Measurements from ENCODE around the gene RBM28.
"Not testable (repeated sequence)": the region's sequence is repeated elsewhere in the genome, so short reads cannot be mapped to it uniquely, and the experiment has no call there.

The RBM28 gene

GRCh38 chr7:128287556-128287955, 56.2 kb downstream of the RBM28 start:
- no peak for DNase-seq (ENCODE audit: low read depth in 2 of 2)

GRCh38 chr7:128284102-128284501, 59.6 kb downstream of the RBM28 start:
- DNase-seq (ENCODE audit: low read depth in 2 of 2), result no peak

DNA sequence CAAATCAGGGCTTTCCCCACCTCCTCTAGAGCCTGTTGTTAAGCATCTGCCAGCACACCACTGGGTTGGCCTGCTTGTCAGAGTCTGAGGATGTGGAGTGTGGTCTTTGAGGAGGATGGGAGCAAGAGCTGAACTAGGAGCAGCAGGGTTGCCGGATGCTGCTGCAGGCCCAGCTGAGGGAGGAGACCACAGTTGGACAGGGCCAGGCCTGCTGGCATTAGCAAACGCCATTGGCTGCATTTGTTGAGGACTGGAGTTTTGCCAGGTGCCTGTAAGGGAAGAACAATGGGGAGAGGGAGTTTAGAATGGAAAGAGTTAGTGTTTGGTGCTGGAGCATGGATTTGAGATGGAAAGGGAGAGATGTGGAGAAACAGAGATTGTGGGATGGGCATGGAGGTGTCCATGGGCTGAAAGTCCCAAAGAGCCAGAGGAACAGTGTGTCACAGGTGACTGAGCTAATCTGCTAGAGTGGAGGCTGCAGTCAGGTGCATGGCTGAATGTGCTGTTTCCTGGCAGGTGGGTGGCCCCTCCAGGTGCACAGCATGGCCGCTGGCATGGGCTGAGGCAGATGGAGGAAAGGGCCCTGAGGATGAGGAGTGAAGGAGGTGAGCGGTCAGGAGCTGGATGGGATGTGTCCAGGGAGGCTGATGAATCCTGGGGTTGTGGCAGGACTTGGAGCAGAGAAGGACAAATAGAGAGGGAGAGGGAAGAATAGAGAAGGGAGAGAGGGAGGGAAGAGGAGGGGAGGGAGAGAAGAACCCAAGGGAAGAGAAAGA, 61.9 kb downstream of the RBM28 start:
- no peak for DNase-seq (ENCODE audit: low read depth in 2 of 2)

DNA sequence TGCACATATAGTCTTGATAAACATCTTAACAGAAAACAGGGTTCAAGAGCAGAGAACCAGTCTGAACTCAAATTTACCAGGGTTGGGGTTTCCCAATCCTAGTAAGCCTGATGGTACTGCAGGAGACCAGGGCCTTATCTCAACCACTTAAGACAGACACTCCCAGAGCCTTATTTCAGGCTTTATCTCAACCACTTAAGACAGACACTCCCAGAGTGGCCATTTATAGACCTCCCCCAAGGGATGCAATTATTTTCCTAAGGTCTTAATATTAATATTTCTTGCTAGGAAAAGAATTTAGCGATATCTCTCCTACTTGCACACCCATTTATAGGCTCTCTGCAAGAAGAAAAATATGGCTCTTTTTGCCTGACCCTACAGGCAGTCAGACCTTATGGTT, 63.3 kb downstream of the RBM28 start:
- not testable (repeated sequence) for DNase-seq (ENCODE audit: low read depth in 2 of 2)

DNA sequence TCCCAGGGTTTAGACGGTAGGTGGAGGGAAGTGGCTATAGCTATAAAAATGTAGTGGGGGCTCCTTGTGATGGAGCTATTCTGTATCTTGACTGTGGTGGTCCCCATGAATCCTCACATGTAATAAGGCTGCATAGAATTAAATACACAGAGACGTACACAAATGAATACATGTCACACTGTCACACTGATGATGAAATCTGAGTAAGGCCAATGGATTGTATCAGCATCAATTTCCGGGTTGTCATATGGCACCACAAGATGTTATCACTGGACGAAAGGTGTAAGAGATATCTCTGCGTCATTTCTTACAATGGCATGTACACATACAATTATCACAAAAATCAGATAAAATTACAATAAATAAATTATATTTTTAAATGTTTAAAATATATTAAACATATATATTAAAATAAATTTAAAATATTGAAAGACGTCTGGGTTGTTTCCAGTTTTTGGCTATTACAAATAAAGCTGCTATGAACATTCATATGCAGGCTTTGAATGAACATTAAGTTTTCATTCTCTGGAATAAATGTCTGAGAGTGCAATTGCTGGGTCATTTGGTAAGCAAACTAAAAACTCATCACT, 64.5 kb downstream of the RBM28 start:
- DNase-seq (ENCODE audit: low read depth in 2 of 2), result no peak

DNA sequence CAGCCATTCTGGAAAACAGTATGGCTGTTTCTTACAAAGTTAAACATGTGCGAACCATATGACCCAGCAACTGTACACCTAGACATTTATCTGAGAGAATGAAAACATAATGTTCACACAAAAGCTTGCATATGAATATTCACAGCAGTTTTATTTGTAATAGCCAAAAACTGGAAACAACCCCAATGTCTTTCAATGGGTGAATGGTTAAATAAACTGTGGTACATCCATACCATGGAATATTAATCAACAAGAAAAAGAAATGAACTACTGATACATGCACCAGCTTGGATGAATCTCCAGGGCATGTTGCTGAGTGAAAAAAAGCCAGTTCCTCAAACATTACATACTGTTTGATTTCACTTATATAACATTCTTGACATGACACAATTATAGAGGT, 65.3 kb downstream of the RBM28 start:
- DNase-seq (ENCODE audit: low read depth in 2 of 2), result no peak

GRCh38 chr7:128275681-128276080, 68.0 kb downstream of the RBM28 start:
- no peak for DNase-seq (ENCODE audit: low read depth in 2 of 2)

- DNase-seq (ENCODE audit: low read depth in 2 of 2), result no peak
These were observed 68.7 kb downstream of the RBM28 start for GRCh38 chr7:128274884-128275603.

DNA sequence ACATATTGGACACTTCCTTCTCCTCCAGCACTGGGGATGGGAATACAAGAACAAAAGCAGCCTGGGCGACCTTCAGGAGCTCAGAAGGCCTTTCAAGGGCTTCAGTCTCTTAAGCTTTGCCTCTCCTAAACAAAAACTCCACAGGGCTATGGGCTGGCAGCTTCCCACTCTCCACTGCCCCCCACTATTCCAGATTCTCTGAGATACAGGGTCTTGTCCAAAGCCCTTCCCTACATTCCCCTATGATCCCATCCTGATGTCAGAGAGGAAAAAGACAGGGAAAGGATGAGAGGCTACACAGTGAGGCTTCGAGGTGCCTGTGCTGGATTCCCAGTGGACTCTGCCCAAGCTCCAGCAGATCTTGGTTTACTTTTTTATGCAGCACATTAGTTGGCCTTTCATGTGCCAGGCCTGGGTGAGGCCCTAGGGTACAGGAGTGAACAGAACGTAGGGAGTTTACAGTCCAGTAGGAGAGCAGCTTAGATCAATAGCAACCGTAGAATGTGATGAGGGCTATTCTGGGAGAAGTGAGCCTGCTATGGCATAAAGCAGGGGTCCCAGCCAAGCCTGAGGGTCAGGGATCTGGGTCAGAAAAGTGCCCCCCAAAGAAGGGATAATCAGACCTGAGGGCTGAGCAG, 69.3 kb downstream of the RBM28 start:
- no peak for DNase-seq (ENCODE audit: low read depth in 2 of 2)

DNA sequence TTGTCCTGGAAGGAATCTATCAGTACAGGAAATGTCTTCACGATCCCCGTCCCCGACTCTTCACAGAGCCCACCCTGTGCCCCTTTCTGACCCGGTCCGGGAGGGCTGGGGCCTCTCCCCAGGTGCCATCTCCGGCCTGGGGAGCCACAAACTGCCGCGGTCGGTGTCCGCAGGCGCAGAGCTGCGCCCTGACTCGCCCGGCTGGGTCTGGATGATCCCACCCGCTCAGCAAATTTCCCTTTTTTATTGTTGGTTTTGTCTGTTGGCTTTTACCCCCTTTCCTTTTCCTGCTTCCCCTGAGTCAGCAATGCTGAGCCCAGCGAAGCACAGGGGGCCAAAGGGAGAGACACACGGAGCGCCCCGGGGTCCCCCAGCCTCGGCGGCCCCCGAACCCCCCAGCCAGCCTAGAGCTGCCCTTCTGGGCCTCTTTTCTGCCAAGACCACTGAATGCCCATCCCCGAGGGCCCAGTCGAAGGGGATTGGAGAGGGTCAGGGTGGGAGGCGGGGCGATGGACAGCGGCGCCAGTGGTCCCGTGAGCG, 71.7 kb downstream of the RBM28 start:
- DNase-seq (ENCODE audit: low read depth in 2 of 2), result no peak

DNA sequence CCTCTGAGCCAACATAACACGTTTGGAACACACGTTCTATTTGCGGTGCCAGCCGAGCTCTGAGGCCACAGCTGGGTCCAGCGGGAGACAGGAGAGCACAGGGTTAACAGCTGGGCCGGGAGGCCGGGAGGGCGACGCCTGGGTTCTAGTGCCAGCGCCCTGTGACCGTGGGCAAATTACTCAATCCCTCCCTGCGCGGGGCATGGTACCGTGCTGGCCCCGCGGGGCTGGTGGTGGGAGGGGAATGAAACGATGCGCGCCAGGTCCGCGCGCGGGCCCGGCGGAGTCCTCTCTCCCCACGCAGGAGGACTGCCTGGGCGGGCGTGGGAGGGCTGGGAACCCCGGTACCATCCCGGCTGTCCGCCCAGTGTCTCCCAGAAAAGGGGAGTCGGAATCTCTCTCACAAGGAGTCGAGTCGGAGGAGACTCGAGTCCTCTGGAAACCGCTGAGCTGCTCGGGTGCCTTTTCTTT, 72.2 kb downstream of the RBM28 start:
- DNase-seq (ENCODE audit: low read depth in 2 of 2), result no peak

DNA sequence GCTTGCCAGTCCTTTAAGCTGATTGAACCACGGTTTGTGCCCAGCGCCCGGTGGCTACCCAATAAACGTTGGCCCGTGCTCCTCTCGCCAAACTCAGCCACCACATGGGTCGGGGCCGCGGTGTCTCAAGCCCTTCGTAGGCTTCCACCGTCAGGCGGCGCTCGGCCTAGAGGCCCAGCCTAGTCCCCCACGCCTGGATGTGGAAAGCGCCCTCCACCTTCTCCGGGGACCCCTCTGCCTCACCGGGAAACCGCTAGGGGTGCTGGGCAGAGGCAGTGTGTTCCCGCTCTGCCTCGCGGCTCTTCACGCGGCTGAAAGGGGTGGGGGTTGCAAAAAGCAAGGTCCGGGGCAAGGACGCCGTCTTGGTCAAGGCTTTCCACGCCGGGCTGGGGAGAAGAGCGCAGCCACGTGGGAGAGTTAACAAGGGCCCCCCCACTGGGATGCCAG, 72.9 kb downstream of the RBM28 start:
- no peak for DNase-seq (ENCODE audit: low read depth in 2 of 2)

DNA sequence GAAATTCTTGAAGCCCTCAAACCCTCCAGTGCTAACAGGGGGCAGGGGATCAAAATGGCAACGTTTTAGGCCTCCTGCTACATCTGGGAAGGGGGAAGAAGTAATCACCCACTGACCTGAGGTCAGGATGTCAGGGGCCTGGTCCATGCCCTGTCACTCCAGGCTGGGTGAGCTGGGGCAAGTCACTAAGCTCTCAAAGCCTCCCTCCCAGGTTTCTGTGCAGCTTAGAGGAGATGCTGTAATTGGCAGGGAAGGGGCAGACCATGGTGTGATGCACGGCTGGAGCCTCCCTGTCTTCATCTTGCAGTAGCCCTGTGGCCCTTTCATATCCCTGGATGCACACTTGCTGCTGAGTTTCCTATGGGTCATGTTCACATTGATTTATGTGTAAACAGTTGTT, 75.5 kb downstream of the RBM28 start:
- no peak for DNase-seq (ENCODE audit: low read depth in 2 of 2)

DNA sequence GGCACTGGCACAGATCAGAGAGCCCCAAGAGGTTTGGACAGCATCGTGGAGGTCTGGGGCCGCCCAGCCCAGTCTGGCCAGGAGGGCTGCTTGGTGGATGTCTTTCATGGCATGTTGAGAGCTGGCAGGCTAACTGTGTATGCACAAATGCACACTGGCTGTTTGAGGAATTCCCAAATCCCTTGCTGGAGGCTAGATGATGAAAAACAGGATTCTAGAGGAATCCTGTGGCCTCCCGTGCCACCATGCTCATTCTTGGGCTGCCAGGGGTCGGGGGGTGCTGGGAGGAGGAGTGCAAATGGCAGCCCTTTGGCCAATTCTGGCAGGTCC, 76.1 kb downstream of the RBM28 start:
- DNase-seq (ENCODE audit: low read depth in 2 of 2), result no peak

DNA sequence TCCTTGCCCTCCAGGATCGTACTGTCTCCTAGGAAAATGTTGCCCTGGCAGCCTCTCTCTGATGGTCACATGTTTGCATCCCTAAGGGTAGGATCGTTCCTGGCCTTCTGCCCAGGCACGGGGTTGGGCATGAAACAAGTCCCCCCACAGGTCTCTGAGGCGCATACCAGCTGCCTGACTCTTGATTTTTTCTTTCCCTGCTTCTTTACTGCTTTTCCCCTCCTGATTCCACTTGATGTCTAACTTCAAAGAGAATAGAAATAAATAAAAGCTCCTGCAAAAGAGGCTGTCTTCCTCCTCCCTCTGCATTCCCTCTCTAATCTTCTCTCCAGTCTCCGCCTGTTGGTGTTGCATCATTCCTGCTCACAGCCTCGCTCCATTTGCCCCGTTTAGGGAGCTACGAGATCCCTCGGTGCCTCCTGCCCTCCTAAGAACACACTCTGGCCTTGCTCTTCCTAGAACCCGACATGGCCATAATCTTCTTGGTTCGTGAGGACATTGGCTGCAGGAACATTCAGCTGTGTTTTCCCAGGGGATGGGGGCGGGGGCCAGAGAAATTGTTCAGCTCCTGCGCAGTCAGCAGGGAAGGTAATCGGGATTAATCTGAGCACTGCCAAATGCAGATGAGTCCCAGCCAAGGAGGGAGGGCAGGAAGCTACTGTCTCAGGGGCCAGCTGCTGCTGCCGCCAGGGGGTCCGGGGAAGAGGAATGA, 76.7 kb downstream of the RBM28 start:
- no peak for DNase-seq (ENCODE audit: low read depth in 2 of 2)

DNA sequence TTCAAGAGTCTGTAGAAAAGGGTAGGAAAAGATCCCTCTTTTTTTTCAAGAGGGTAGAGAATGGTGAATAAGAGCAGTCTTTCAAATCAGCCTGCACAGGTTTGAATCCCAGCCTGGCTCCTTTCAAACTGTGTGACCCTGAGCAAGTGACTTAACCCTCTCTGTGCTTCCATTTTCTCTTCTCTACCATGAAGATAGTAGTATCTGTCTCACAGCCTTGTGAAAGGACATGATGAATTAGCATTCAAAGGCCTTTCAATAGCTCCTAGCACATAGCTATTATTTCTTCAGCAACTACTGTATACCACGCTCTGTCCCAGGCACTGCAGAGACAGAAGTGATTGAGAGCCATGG, 77.2 kb downstream of the RBM28 start:
- DNase-seq (ENCODE audit: low read depth in 2 of 2), result no peak

DNA sequence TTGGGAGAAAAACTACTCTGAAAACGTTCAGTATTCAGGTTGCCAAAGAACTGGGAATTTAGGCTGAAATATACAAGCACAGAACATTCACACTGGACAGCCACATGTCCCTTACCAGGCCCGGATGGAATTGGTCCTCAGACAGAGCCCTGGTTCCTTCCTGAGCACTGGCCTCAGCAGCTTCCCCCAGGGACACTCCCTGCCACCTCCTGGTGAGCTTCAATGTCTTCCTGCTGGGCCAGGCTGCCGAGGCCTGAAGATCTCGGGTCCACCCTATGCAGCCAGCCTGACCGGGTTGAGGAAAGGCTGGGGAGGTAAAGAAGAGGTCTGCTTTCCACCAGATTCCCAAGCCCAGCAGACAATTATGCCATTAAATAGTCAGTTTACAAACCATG, 77.8 kb downstream of the RBM28 start:
- no peak for DNase-seq (ENCODE audit: low read depth in 2 of 2)

- no peak for DNase-seq (ENCODE audit: low read depth in 2 of 2)
These were observed 78.4 kb downstream of the RBM28 start for GRCh38 chr7:128265156-128265905.

DNA sequence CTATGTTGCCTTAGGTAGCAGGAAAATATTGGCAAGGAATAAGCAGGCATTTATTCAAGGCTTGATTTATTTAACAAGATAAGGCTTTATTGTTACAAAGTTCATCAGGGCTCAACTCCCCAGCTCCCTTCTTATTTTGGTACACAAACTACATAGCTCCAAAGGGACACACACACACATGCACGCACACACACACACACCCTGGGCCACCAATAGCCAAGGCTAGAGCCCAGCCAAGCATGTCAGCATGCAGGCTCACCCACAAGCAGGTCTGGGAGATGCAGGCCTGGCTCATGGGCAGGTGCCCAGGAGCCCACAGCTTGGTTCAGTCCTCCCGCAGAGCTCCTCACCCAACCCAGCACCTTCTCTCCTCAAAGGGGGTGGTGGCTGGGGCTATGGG, 79.2 kb downstream of the RBM28 start:
- no peak for DNase-seq (ENCODE audit: low read depth in 2 of 2)

DNA sequence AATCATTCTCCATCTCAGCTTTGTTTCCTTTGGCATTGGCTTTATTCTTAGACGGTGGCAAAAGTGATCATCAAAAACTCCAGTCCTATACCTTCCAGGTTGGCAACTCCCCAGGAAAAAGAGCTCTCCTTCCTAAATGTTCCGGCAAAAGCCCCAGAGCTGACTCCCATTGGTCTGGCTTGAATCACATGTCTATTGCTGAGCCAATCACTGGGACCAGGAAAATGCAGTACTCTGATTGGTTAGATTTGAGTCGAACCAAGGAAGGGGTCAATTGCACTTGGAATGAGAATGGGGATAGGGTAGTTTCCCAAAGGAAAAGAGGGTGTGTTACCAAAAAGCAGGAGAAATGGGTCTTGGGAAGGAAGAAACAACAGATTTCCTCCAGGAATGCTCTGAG, 80.3 kb downstream of the RBM28 start:
- DNase-seq (ENCODE audit: low read depth in 2 of 2), result no peak

Data from stimulated activated CD8-positive, alpha-beta memory T cell treated with anti-CD3 and anti-CD28 coated beads, Interleukin-2, amount 100 ng/mL, for 48 hours (primary cell).